HUES6 (cell line): ENCODE measurements around the gene MRTFA.
"Not testable (repeated sequence)": the region's sequence is repeated elsewhere in the genome, so short reads cannot be mapped to it uniquely, and the experiment has no call there.

ENCODE experiments used
- H3K27ac ChIP-seq: 2 replicates; pipeline ENCODE4 v1.7.0; 2013; ENCODE audit warnings: low read depth, mild to moderate bottlenecking, low read length, inconsistent platforms
- H3K27me3 ChIP-seq: 2 replicates; pipeline ENCODE4 v1.6.1; 2013; ENCODE audit warnings: low read length; ENCODE audit not compliant: control insufficient read depth, insufficient read depth
- H3K36me3 ChIP-seq: 2 replicates; pipeline ENCODE4 v1.6.1; 2013; ENCODE audit warnings: low read length; ENCODE audit not compliant: control insufficient read depth, insufficient read depth
- H3K4me1 ChIP-seq: 2 replicates; pipeline ENCODE4 v1.6.1; 2013; ENCODE audit warnings: low read length; ENCODE audit not compliant: control insufficient read depth, insufficient read depth
- H3K4me3 ChIP-seq: 2 replicates; pipeline ENCODE4 v1.5.1; 2013; ENCODE audit warnings: low read depth, low read length
- H3K9ac ChIP-seq: one replicate; pipeline ENCODE4 v1.6.1; 2013; ENCODE audit warnings: mild to moderate bottlenecking, low read length
- H3K9me3 ChIP-seq: 2 replicates; pipeline ENCODE4 v1.6.1; 2013; ENCODE audit warnings: low read depth, low read length; ENCODE audit not compliant: control insufficient read depth, insufficient read depth

Gene MRTFA

DNA sequence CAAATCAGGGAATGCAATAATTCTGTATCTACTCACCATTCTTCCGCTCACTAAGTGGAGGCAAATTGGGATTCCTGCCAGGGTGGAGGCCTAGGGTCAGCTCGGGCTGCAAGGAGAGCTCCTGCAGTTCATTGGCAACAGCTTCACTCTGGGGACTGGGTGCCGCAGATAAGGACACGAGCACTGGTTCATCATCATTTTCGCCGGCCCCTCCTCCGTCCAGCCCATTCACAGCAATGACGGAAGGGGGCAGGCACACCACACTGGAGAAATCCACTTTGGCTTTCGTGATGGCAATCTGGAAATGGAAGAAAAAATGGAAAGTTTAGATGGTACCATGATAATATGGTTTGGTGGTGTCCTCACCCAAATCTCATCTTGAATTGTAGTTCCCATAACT lies 84.4 kb downstream of the MRTFA start:
- no peak overlapping the region for H3K27ac ChIP-seq
- H3K9me3 ChIP-seq = peaks cover 14% of the 10 kb centered on the region
- no peak overlapping the region for H3K9ac ChIP-seq
- H3K27me3 ChIP-seq = no peaks in the 10 kb centered on the region
- H3K4me1 ChIP-seq = peaks cover 7% of the 10 kb centered on the region; the same call in 1 of the 2 replicates
- H3K4me3 ChIP-seq = no peak overlapping the region
- H3K36me3 ChIP-seq = peaks cover 10% of the 10 kb centered on the region

GRCh38 chr22:40547729-40548143 lies 88.8 kb downstream of the MRTFA start:
- Histone ChIP-seq H3K36me3 (peaks cover 10% of the 10 kb centered on the region), H3K4me1 (peaks cover 6% of the 10 kb centered on the region; the same call in 1 of the 2 replicates), H3K9ac (no peak overlapping the region), H3K27me3 (no peaks in the 10 kb centered on the region), H3K27ac (no peak overlapping the region), H3K9me3 (peaks cover 6% of the 10 kb centered on the region), H3K4me3 (no peak overlapping the region)

DNA sequence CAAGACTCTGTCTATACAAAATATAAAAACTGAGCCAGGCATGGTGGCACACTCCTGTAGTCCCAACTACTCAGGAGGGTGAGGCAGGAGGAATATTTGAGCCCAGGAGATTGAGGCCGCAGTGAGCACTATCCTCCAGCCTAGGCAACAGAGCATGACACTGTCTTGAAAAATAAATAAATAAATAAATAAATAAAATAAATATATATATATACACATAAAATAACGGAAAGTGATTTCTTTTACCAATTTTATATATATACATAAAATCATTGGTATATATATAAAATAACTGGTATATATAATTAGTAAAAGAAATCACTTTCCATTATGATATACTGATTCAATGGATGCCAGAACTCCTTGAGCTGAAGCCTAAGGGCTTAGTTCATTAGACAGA lies 91.8 kb downstream of the MRTFA start:
- H3K4me3 ChIP-seq = no peak overlapping the region
- H3K27ac ChIP-seq = no peak overlapping the region
- no peaks in the 10 kb centered on the region for H3K36me3 ChIP-seq
- 0 out of 2 replicates have a peak, but pooled peaks cover 6% of the 10 kb centered on the region for H3K4me1 ChIP-seq
- H3K9me3 ChIP-seq = no peaks in the 10 kb centered on the region
- H3K9ac ChIP-seq = no peak overlapping the region
- no peaks in the 10 kb centered on the region for H3K27me3 ChIP-seq

- H3K9me3 ChIP-seq = no peaks in the 10 kb centered on the region
- no peak overlapping the region; the same call in 1 of the 2 replicates for H3K27ac ChIP-seq
- H3K36me3 ChIP-seq = no peaks in the 10 kb centered on the region
- no peak overlapping the region for H3K9ac ChIP-seq
- 0 out of 2 replicates have a peak, but pooled peaks cover 6% of the 10 kb centered on the region for H3K4me1 ChIP-seq
- no peaks in the 10 kb centered on the region for H3K27me3 ChIP-seq
- H3K4me3 ChIP-seq = no peak overlapping the region
Measured at GRCh38 chr22:40542821-40543540, 93.5 kb downstream of the MRTFA start.

- H3K9me3 ChIP-seq = no peaks in the 10 kb centered on the region
- H3K9ac ChIP-seq = no peak overlapping the region
- H3K36me3 ChIP-seq = no peaks in the 10 kb centered on the region
- H3K4me1 ChIP-seq = 0 out of 2 replicates have a peak, but pooled peaks cover 4% of the 10 kb centered on the region
- no peak overlapping the region for H3K27ac ChIP-seq
- H3K4me3 ChIP-seq = no peak overlapping the region
- H3K27me3 ChIP-seq = no peaks in the 10 kb centered on the region
Measured at GRCh38 chr22:40541300-40541699, 95.2 kb downstream of the MRTFA start.

- no peak overlapping the region for H3K27ac ChIP-seq
- H3K4me3 ChIP-seq = no peak overlapping the region
- no peaks in the 10 kb centered on the region for H3K36me3 ChIP-seq
- 0 out of 2 replicates have a peak, but pooled peaks cover 3% of the 10 kb centered on the region for H3K9me3 ChIP-seq
- H3K27me3 ChIP-seq = no peaks in the 10 kb centered on the region
- peaks cover 2% of the 10 kb centered on the region; the same call in 1 of the 2 replicates for H3K4me1 ChIP-seq
- H3K9ac ChIP-seq = no peak overlapping the region
Measured at GRCh38 chr22:40540265-40540664, 96.3 kb downstream of the MRTFA start.

DNA sequence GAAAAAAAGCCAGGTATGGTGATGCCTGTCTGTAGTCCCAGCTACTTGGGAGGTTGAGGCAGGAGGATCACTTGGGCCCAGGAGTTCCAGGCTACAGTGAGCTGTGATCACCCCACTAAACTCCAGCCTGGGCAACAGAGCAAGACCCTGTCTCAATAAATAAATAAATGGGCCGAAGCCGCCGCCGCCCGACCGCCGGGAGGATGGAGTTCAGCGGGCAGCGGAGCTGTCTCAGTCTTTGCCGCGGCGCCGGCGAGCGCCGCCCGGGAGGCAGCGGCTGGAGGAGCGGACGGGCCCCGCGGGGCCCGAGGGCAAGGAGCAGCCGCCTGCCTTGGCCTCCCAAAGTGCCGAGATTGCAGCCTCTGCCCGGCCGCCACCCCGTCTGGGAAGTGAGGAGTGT lies 100.4 kb downstream of the MRTFA start:
- not testable (repeated sequence) for H3K27ac ChIP-seq, H3K9ac ChIP-seq, H3K9me3 ChIP-seq, H3K36me3 ChIP-seq, H3K4me3 ChIP-seq, H3K27me3 ChIP-seq
- peaks cover 26% of the 10 kb centered on the region for H3K4me1 ChIP-seq

- H3K27me3 ChIP-seq = no peaks in the 10 kb centered on the region
- H3K36me3 ChIP-seq = no peaks in the 10 kb centered on the region
- no peak overlapping the region for H3K27ac ChIP-seq
- peaks cover 26% of the 10 kb centered on the region for H3K4me1 ChIP-seq
- 0 out of 2 replicates have a peak, but pooled peaks cover 3% of the 10 kb centered on the region for H3K9me3 ChIP-seq
- H3K4me3 ChIP-seq = no peak overlapping the region
- no peak overlapping the region for H3K9ac ChIP-seq
Measured at GRCh38 chr22:40535642-40536041, 100.9 kb downstream of the MRTFA start.

DNA sequence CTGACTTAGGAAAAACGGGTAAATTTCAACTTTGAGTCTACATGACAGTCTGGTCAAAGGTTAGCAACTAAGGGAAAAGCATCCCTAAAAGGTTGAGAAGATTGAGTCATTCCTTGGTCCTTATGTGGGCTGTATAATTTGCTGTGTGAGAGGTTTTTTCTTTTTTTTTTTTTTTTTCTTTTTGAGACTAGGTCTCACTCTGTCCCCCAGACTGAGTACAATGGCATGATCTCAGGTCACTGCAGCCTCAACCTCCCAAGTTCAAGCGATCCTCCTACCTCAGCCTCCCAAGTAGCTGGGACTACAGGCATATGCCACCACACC lies 101.4 kb downstream of the MRTFA start:
- Histone ChIP-seq H3K9ac (no peak overlapping the region), H3K27ac (peak overlapping the region; percentile 57), H3K4me3 (no peak overlapping the region)

GRCh38 chr22:40534379-40535188 lies 101.9 kb downstream of the MRTFA start:
- no peak overlapping the region for H3K9ac ChIP-seq
- H3K4me3 ChIP-seq = peak overlapping the region; percentile 27
- peak overlapping the region; percentile 57 for H3K27ac ChIP-seq
- H3K9me3 ChIP-seq = 0 out of 2 replicates have a peak, but pooled peaks cover 3% of the 10 kb centered on the region
- H3K4me1 ChIP-seq = peaks cover 26% of the 10 kb centered on the region
- H3K36me3 ChIP-seq = no peaks in the 10 kb centered on the region
- H3K27me3 ChIP-seq = no peaks in the 10 kb centered on the region

More for the DNA sequence above, 101.4 kb downstream of the MRTFA start:
- H3K4me1 ChIP-seq = peaks cover 26% of the 10 kb centered on the region
- no peaks in the 10 kb centered on the region for H3K27me3 ChIP-seq
- no peaks in the 10 kb centered on the region for H3K36me3 ChIP-seq
- H3K9me3 ChIP-seq = 0 out of 2 replicates have a peak, but pooled peaks cover 3% of the 10 kb centered on the region
